Measurements from ENCODE around the gene SOWAHC.
"Not testable (repeated sequence)": the region's sequence is repeated elsewhere in the genome, so short reads cannot be mapped to it uniquely, and the experiment has no call there.

Gene SOWAHC

GRCh38 chr2:109613922-109614714 is at the start of gene SOWAHC, which contains the start of gene SEPTIN10:
TSS of gene SOWAHC (plus strand) at chr2:109614364. CDS start at chr2:109614490, 126 bp downstream.
TSS of gene SEPTIN10 (minus strand) at chr2:109613966. CDS start at chr2:109613827, 139 bp downstream.
- peak within 1 kb of the TSS; percentile 57 for H3K4me3 ChIP-seq (ENCODE audit: low read depth, low read length)
- peak; percentile 55 for DNase-seq (ENCODE audit: low read depth)
- TF ChIP-seq CTCF (IDR thresholded peaks at IDR 0.05; ENCODE audit: low read depth, low read length, missing control alignments): no peak

- H3K4me3 ChIP-seq (ENCODE audit: low read depth, low read length): no peak overlapping the region
- no peak for TF ChIP-seq CTCF (IDR thresholded peaks at IDR 0.05; ENCODE audit: low read depth, low read length, missing control alignments)
- DNase-seq (ENCODE audit: low read depth): no peak
These were observed 38.8 kb upstream of the SOWAHC start for GRCh38 chr2:109575373-109575772.

- H3K4me3 ChIP-seq (ENCODE audit: low read depth, low read length); DNase-seq (ENCODE audit: low read depth): not testable (repeated sequence)
These were observed 36.5 kb upstream of the SOWAHC start for GRCh38 chr2:109577630-109578029.

- DNase-seq (ENCODE audit: low read depth): peak; percentile 19
- TF ChIP-seq CTCF (IDR thresholded peaks at IDR 0.05; ENCODE audit: low read depth, low read length, missing control alignments): no peak
- no peak overlapping the region for H3K4me3 ChIP-seq (ENCODE audit: low read depth, low read length)
These were observed 31.0 kb upstream of the SOWAHC start for GRCh38 chr2:109582928-109583895.

- DNase-seq (ENCODE audit: low read depth): no peak
- H3K4me3 ChIP-seq (ENCODE audit: low read depth, low read length): no peak overlapping the region
- no peak for TF ChIP-seq CTCF (IDR thresholded peaks at IDR 0.05; ENCODE audit: low read depth, low read length, missing control alignments)
These were observed 27.5 kb upstream of the SOWAHC start for GRCh38 chr2:109586687-109587086.

- DNase-seq (ENCODE audit: low read depth): no peak
- TF ChIP-seq CTCF (IDR thresholded peaks at IDR 0.05; ENCODE audit: low read depth, low read length, missing control alignments): no peak
These were observed 23.0 kb upstream of the SOWAHC start for GRCh38 chr2:109591206-109591605.

GRCh38 chr2:109592905-109593304 is 21.3 kb upstream of the SOWAHC start:
- no peak for DNase-seq (ENCODE audit: low read depth)
- no peak overlapping the region for H3K4me3 ChIP-seq (ENCODE audit: low read depth, low read length)
- TF ChIP-seq CTCF (IDR thresholded peaks at IDR 0.05; ENCODE audit: low read depth, low read length, missing control alignments): no peak

More at GRCh38 chr2:109591206-109591605, 23.0 kb upstream of the SOWAHC start:
- no peak overlapping the region for H3K4me3 ChIP-seq (ENCODE audit: low read depth, low read length)
